HepG2 (cell line): ENCODE results near the gene BTBD1. TPM values are rescaled to one million over a fixed set of nuclear protein-coding genes. Genes with fewer than 3 reads are reported as not detected.
A peak's percentile ranks its signal among the peaks of the same experiment; 100 is the strongest.

Experiments used
- FLYWCH1 ChIP-seq: sonication (generic); formaldehyde crosslinking; IDR thresholded peaks from 2 replicates; pipeline ENCODE4 v1.8.1; 2023; ENCODE audit warnings: mild to moderate bottlenecking, missing genetic modification reagents
- GABPB1 ChIP-seq: IDR thresholded peaks from 2 replicates; pipeline ENCODE4 v1.6.1; 2016; ENCODE audit warnings: mild to moderate bottlenecking, missing genetic modification reagents, moderate library complexity, missing compliant biosample characterization
- KAT7 ChIP-seq: IDR thresholded peaks from 2 replicates; pipeline ENCODE4 v1.6.1; 2018; ENCODE audit warnings: borderline replicate concordance, missing compliant biosample characterization
- KDM3A ChIP-seq: IDR thresholded peaks from 2 replicates; pipeline ENCODE4 v1.6.1; 2018; ENCODE audit warnings: low read depth, missing compliant biosample characterization
- KDM4B ChIP-seq: sonication (generic); formaldehyde crosslinking; IDR thresholded peaks from 2 replicates; pipeline ENCODE4 v1.4.0; 2020; ENCODE audit warnings: missing genetic modification reagents
- KLF16 ChIP-seq, 2 experiments: sonication (generic) in 1 of 2; formaldehyde crosslinking in 1 of 2; IDR thresholded peaks; 2 replicates each; pipeline versions ENCODE4 v1.6.1 to v1.8.0; 2016 to 2023; ENCODE audit warnings: missing genetic modification reagents in 2 of 2, missing compliant biosample characterization in 1 of 2
- MBD4 ChIP-seq: IDR thresholded peaks from 2 replicates; pipeline ENCODE4 v1.6.1; 2012; ENCODE audit warnings: low read length, inconsistent platforms, borderline replicate concordance
- PAX8 ChIP-seq: sonication (generic); formaldehyde crosslinking; IDR thresholded peaks from 2 replicates; pipeline ENCODE4 v1.8.0; 2022; ENCODE audit warnings: mild to moderate bottlenecking, missing genetic modification reagents, borderline replicate concordance
- POGZ ChIP-seq: sonication (generic); formaldehyde crosslinking; IDR thresholded peaks from 2 replicates; pipeline ENCODE4 v1.4.0; 2020; ENCODE audit warnings: mild to moderate bottlenecking, missing genetic modification reagents
- RFXANK ChIP-seq: IDR thresholded peaks from 2 replicates; pipeline ENCODE4 v1.6.1; 2016
- SMAD3 ChIP-seq: sonication (generic); formaldehyde crosslinking; IDR thresholded peaks from 2 replicates; pipeline ENCODE4 v1.4.0; 2020; ENCODE audit warnings: missing genetic modification reagents
- ZBTB21 ChIP-seq: sonication (generic); formaldehyde crosslinking; IDR thresholded peaks from 2 replicates; pipeline ENCODE4 v1.4.0; 2020; ENCODE audit warnings: missing genetic modification reagents
- ZBTB7A ChIP-seq: sonication (generic); formaldehyde crosslinking; IDR thresholded peaks from 2 replicates; pipeline ENCODE4 v1.8.0; 2022; ENCODE audit warnings: mild to moderate bottlenecking, missing genetic modification reagents
- ZC3H13 ChIP-seq: sonication (generic); formaldehyde crosslinking; IDR thresholded peaks from 2 replicates; pipeline ENCODE4 v1.8.1; 2023; ENCODE audit warnings: mild to moderate bottlenecking, missing genetic modification reagents, moderate library complexity
- ZNF432 ChIP-seq: sonication (generic); formaldehyde crosslinking; IDR thresholded peaks from 2 replicates; pipeline ENCODE4 v1.5.0; 2020; ENCODE audit warnings: missing genetic modification reagents, mild to moderate bottlenecking, borderline replicate concordance
- ZNF703 ChIP-seq: sonication (generic); formaldehyde crosslinking; IDR thresholded peaks from 2 replicates; pipeline ENCODE4 v1.5.1; 2020; ENCODE audit warnings: missing genetic modification reagents, mild to moderate bottlenecking, moderate library complexity, borderline replicate concordance
- ZSCAN9 ChIP-seq: IDR thresholded peaks from 2 replicates; pipeline ENCODE4 v1.6.1; 2016; ENCODE audit warnings: borderline replicate concordance
- polyA plus RNA-seq, 8 experiments: library from polyadenylated mRNA; depleted of rRNA in 3 of 8; stranded (reverse) in 7 of 8; unstranded in 1 of 8; fragments of >200 nt; fragmentation: Illumina TruSeq in 4 of 8; extraction: Trizol in 4 of 8; gene quantifications; 2 replicates each; pipeline versions ENCODE4 v1.2.1 to v1.2.3, GENCODE V29; 2011 to 2016; ENCODE audit warnings: low read depth in 4 of 8, missing spikeins in 1 of 8, mixed read lengths in 1 of 8; ENCODE audit not compliant: insufficient read depth in 1 of 8
- total RNA-seq, 5 experiments: library from RNA; depleted of rRNA; stranded (reverse); fragments of >200 nt; fragmentation: Illumina TruSeq; extraction: Trizol; gene quantifications; 2 replicates each; pipeline ENCODE4 v1.2.3, GENCODE V29; 2016; ENCODE audit warnings: low read depth in 1 of 5
- TF ChIP-seq, protein P1 (sequence below): IDR thresholded peaks from 2 replicates; pipeline ENCODE4 v1.6.1; 2016; ENCODE audit warnings: low read depth, missing genetic modification reagents, missing compliant biosample characterization
- TF ChIP-seq, protein P2 (sequence below): sonication (generic); formaldehyde crosslinking; IDR thresholded peaks from 2 replicates; pipeline ENCODE4 v1.4.0; 2020; ENCODE audit warnings: mild to moderate bottlenecking, low read depth, missing genetic modification reagents
- TF ChIP-seq, protein P3 (sequence below): sonication (generic); formaldehyde crosslinking; IDR thresholded peaks from 2 replicates; pipeline ENCODE4 v1.4.0; 2020; ENCODE audit warnings: missing genetic modification reagents
- TF ChIP-seq, protein P4 (sequence below): sonication (generic); formaldehyde crosslinking; IDR thresholded peaks from 2 replicates; pipeline ENCODE4 v1.4.0; 2020; ENCODE audit warnings: missing genetic modification reagents

The BTBD1 gene
- total and polyA plus RNA-seq, 2 of the 13 experiments (the other 11 are each of a cell fraction or from before 2014, with no cell fraction given), result 32.1 to 53.9 TPM

DNA sequence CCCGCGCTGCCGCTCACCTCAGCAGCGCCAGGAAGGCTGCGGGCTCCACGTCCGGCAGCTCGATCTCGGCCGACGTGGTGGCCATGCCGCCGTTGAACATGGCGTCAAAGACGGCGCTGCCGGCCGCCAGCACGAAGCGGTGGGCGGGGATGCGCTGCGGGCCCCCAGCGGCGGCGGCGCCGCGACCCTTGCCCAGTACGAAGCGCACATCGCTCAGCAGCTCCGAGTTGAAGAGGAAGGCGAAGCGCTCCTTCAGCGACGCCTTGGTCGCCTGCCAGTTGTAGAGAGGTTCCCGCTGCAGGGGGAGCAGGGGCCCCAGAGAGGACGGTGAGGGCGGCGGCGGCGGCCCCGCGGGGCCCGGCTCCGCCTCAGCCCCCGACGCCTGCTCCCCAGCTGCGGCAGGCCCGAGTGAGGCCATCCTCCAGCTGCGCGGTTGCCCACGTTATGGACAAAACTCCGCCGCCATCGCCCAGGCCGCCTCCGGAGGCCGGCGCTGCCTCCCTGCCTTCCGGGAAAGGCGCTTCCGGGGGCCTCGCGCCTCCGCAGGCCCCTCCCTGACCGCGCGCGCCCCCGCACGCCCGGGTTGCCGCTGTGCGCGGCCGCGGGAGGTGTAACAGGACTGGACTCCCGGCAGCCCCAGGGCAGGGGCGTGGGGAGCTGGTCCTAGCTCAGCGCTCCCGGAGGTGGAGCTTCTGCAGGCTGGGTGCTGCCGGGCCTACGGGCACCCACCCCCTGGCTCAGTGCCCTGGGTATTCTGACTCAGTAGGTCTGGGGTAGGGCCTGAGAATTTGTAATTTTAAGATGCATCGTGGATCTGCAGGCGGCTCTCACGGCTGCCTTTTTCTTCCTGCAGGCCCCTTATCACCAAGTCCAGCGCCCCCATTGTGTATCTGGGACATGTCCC is at the start of gene BTBD1 (continued):
- TF ChIP-seq, protein P1, sequence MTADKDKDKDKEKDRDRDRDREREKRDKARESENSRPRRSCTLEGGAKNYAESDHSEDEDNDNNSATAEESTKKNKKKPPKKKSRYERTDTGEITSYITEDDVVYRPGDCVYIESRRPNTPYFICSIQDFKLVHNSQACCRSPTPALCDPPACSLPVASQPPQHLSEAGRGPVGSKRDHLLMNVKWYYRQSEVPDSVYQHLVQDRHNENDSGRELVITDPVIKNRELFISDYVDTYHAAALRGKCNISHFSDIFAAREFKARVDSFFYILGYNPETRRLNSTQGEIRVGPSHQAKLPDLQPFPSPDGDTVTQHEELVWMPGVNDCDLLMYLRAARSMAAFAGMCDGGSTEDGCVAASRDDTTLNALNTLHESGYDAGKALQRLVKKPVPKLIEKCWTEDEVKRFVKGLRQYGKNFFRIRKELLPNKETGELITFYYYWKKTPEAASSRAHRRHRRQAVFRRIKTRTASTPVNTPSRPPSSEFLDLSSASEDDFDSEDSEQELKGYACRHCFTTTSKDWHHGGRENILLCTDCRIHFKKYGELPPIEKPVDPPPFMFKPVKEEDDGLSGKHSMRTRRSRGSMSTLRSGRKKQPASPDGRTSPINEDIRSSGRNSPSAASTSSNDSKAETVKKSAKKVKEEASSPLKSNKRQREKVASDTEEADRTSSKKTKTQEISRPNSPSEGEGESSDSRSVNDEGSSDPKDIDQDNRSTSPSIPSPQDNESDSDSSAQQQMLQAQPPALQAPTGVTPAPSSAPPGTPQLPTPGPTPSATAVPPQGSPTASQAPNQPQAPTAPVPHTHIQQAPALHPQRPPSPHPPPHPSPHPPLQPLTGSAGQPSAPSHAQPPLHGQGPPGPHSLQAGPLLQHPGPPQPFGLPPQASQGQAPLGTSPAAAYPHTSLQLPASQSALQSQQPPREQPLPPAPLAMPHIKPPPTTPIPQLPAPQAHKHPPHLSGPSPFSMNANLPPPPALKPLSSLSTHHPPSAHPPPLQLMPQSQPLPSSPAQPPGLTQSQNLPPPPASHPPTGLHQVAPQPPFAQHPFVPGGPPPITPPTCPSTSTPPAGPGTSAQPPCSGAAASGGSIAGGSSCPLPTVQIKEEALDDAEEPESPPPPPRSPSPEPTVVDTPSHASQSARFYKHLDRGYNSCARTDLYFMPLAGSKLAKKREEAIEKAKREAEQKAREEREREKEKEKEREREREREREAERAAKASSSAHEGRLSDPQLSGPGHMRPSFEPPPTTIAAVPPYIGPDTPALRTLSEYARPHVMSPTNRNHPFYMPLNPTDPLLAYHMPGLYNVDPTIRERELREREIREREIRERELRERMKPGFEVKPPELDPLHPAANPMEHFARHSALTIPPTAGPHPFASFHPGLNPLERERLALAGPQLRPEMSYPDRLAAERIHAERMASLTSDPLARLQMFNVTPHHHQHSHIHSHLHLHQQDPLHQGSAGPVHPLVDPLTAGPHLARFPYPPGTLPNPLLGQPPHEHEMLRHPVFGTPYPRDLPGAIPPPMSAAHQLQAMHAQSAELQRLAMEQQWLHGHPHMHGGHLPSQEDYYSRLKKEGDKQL, result 0 out of 2 replicates have a peak, but pooled peaks have one; percentile 31
- TF ChIP-seq ZBTB21 (CRISPR knock-in tag), result no peak
- peak; percentile 57; the same call in 1 of the 2 replicates for TF ChIP-seq POGZ
- peak; percentile 83; the same call in 1 of the 2 replicates for TF ChIP-seq KAT7 (CRISPR knock-in tag)
- TF ChIP-seq KDM4B (CRISPR knock-in tag), result no peak; the same call in 1 of the 2 replicates
- no peak for TF ChIP-seq SMAD3 (CRISPR knock-in tag)
- peak in 1 of 2 experiments; percentile 40; a peak in 1 of 4 replicates for TF ChIP-seq KLF16 (CRISPR knock-in tag; IDR thresholded peaks at IDR 0.05)
- TF ChIP-seq ZBTB7A (CRISPR knock-in tag), result 0 out of 2 replicates have a peak, but pooled peaks have one; percentile 33
- TF ChIP-seq ZNF703 (CRISPR knock-in tag), result peak; percentile 79; the same call in 1 of the 2 replicates
- TF ChIP-seq, protein P2, sequence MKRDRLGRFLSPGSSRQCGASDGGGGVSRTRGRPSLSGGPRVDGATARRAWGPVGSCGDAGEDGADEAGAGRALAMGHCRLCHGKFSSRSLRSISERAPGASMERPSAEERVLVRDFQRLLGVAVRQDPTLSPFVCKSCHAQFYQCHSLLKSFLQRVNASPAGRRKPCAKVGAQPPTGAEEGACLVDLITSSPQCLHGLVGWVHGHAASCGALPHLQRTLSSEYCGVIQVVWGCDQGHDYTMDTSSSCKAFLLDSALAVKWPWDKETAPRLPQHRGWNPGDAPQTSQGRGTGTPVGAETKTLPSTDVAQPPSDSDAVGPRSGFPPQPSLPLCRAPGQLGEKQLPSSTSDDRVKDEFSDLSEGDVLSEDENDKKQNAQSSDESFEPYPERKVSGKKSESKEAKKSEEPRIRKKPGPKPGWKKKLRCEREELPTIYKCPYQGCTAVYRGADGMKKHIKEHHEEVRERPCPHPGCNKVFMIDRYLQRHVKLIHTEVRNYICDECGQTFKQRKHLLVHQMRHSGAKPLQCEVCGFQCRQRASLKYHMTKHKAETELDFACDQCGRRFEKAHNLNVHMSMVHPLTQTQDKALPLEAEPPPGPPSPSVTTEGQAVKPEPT (CRISPR knock-in tag), result no peak
- peak; percentile 92 for TF ChIP-seq GABPB1 (CRISPR knock-in tag)
- TF ChIP-seq ZC3H13 (CRISPR knock-in tag), result 0 out of 2 replicates have a peak, but pooled peaks have one; percentile 29
- TF ChIP-seq, protein P3, sequence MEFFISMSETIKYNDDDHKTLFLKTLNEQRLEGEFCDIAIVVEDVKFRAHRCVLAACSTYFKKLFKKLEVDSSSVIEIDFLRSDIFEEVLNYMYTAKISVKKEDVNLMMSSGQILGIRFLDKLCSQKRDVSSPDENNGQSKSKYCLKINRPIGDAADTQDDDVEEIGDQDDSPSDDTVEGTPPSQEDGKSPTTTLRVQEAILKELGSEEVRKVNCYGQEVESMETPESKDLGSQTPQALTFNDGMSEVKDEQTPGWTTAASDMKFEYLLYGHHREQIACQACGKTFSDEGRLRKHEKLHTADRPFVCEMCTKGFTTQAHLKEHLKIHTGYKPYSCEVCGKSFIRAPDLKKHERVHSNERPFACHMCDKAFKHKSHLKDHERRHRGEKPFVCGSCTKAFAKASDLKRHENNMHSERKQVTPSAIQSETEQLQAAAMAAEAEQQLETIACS (CRISPR knock-in tag), result peak; percentile 99
- TF ChIP-seq, protein P4, sequence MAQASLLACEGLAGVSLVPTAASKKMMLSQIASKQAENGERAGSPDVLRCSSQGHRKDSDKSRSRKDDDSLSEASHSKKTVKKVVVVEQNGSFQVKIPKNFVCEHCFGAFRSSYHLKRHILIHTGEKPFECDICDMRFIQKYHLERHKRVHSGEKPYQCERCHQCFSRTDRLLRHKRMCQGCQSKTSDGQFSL (CRISPR knock-in tag), result peak; percentile 75
- no peak for TF ChIP-seq MBD4
- TF ChIP-seq PAX8 (CRISPR knock-in tag), result no peak
- TF ChIP-seq ZSCAN9, result peak; percentile 14; the same call in 1 of the 2 replicates
- TF ChIP-seq RFXANK (CRISPR knock-in tag), result no peak; the same call in 1 of the 2 replicates
- TF ChIP-seq FLYWCH1 (CRISPR knock-in tag), result 0 out of 2 replicates have a peak, but pooled peaks have one; percentile 37
- no peak for TF ChIP-seq KDM3A (CRISPR knock-in tag)
- TF ChIP-seq ZNF432 (CRISPR knock-in tag), result no peak
